Measurements from ENCODE around the gene SEMA4A.
"Not testable (repeated sequence)": the region's sequence is repeated elsewhere in the genome, so short reads cannot be mapped to it uniquely, and the experiment has no call there.

The SEMA4A gene

GRCh38 chr1:156118177-156118868, 35.1 kb upstream of the SEMA4A start:
- peak in 1 of 58 donors; percentile 21 for DNase-seq

- DNase-seq, result peak in 26 of 58 donors; percentile 9 to 69 (median 36)
Observed at GRCh38 chr1:156119503-156120209, 33.7 kb upstream of the SEMA4A start.

GRCh38 chr1:156120318-156120717, 33.1 kb upstream of the SEMA4A start:
- no peak for DNase-seq

- not testable (repeated sequence) for DNase-seq
Observed at GRCh38 chr1:156121005-156121404, 32.4 kb upstream of the SEMA4A start.

- DNase-seq, result no peak
Observed at GRCh38 chr1:156121457-156121856, 31.9 kb upstream of the SEMA4A start.

- no peak for DNase-seq
Observed at GRCh38 chr1:156122086-156122485, 31.3 kb upstream of the SEMA4A start.

GRCh38 chr1:156122519-156123355, 30.6 kb upstream of the SEMA4A start:
- peak in 38 of 58 donors; percentile 13 to 82 (median 42) for DNase-seq

GRCh38 chr1:156123356-156124196, 29.8 kb upstream of the SEMA4A start:
- peak in 55 of 58 donors; percentile 30 to 97 (median 82) for DNase-seq

- DNase-seq, result peak in 1 of 58 donors; percentile 20
Observed at GRCh38 chr1:156124557-156125483, 28.6 kb upstream of the SEMA4A start.

GRCh38 chr1:156125544-156125943, 27.8 kb upstream of the SEMA4A start:
- not testable (repeated sequence) for DNase-seq

GRCh38 chr1:156126043-156126629, 27.2 kb upstream of the SEMA4A start:
- peak in 14 of 58 donors; percentile 14 to 85 (median 48) for DNase-seq

- no peak for DNase-seq
Observed at GRCh38 chr1:156126630-156127534, 26.5 kb upstream of the SEMA4A start.

GRCh38 chr1:156128308-156128653, 25.1 kb upstream of the SEMA4A start:
- DNase-seq, result no peak

- peak in 1 of 58 donors; percentile 26 for DNase-seq
Observed at GRCh38 chr1:156128654-156129597, 24.5 kb upstream of the SEMA4A start.

- peak in 49 of 58 donors; percentile 3 to 79 (median 52) for DNase-seq
Observed at GRCh38 chr1:156129687-156130577, 23.5 kb upstream of the SEMA4A start.

GRCh38 chr1:156130578-156130942, 22.8 kb upstream of the SEMA4A start:
- DNase-seq, result no peak

Measured in anterior cingulate cortex (tissue), 58 donors.